CD14-positive monocyte (primary cell): Measurements from ENCODE around the gene CDC14B. TPM values are rescaled to one million over a fixed set of nuclear protein-coding genes. Genes with fewer than 3 reads are reported as not detected.
A peak's percentile ranks its signal among the peaks of the same experiment; 100 is the strongest.

Source experiments
- DNase-seq, 3 donors: peaks; one replicate each; pipeline ENCODE4 v3.0.0-alpha.2; 2011 to 2022
- H2AFZ ChIP-seq: 2 replicates; pipeline ENCODE4 v1.6.0; 2012; ENCODE audit warnings: mild to moderate bottlenecking, low read depth, low read length, inconsistent platforms; ENCODE audit not compliant: insufficient read depth, poor library complexity, severe bottlenecking
- H3K27ac ChIP-seq, 2 donors: 1 replicate in 1 of 2; 2 replicates in 1 of 2; pipeline ENCODE4 v1.5.1; 2012 to 2013; ENCODE audit warnings: low read length in 2 of 2, control low read depth in 1 of 2, inconsistent platforms in 1 of 2, low read depth in 1 of 2, mild to moderate bottlenecking in 1 of 2
- H3K27me3 ChIP-seq, 2 donors: one replicate each; pipeline versions ENCODE4 v1.6.0 to v1.6.1; 2011 to 2013; ENCODE audit warnings: low read length in 2 of 2; ENCODE audit not compliant: control insufficient read depth in 2 of 2, insufficient read depth in 2 of 2
- H3K36me3 ChIP-seq, 2 donors: replicated peaks in 1 of 2; 1 replicate in 1 of 2; 2 replicates in 1 of 2; pipeline versions ENCODE4 v1.5.1 to v1.6.1; 2012 to 2013; ENCODE audit warnings: low read length in 2 of 2, control low read depth in 1 of 2, inconsistent platforms in 1 of 2, mild to moderate bottlenecking in 1 of 2; ENCODE audit not compliant: insufficient read depth in 2 of 2, control insufficient read depth in 1 of 2
- H3K4me1 ChIP-seq, 2 donors: 1 replicate in 1 of 2; 2 replicates in 1 of 2; pipeline versions ENCODE4 v1.5.1 to v1.6.1; 2012 to 2013; ENCODE audit warnings: low read length in 2 of 2, control low read depth in 1 of 2, inconsistent platforms in 1 of 2, mild to moderate bottlenecking in 1 of 2, moderate library complexity in 1 of 2; ENCODE audit not compliant: insufficient read depth in 2 of 2, control insufficient read depth in 1 of 2
- H3K4me2 ChIP-seq: replicated peaks from 2 replicates; pipeline ENCODE3; 2012; ENCODE audit warnings: low read length, moderate library complexity, mild to moderate bottlenecking; ENCODE audit not compliant: poor library complexity, severe bottlenecking; ENCODE audit errors: extremely low read depth
- H3K4me3 ChIP-seq, 3 experiments: fragments of 200-600 bp in 1 of 3; sonication (generic) in 1 of 3; replicated peaks in 1 of 3; 1 replicate in 2 of 3; 2 replicates in 1 of 3; pipeline ENCODE4 v1.5.1; 2011 to 2013; ENCODE audit warnings: low read length in 3 of 3, mild to moderate bottlenecking in 3 of 3, control low read depth in 2 of 3, low read depth in 2 of 3, inconsistent platforms in 1 of 3, moderate library complexity in 1 of 3
- H3K79me2 ChIP-seq: 2 replicates; pipeline ENCODE4 v1.6.0; 2012; ENCODE audit warnings: mild to moderate bottlenecking, control low read depth, inconsistent platforms, low read length, moderate library complexity; ENCODE audit not compliant: insufficient read depth
- H3K9ac ChIP-seq: 2 replicates; pipeline ENCODE4 v1.6.0; 2017; ENCODE audit warnings: low read length, mild to moderate bottlenecking; ENCODE audit not compliant: insufficient read depth, poor library complexity, severe bottlenecking
- H3K9me3 ChIP-seq, 2 donors: replicated peaks in 1 of 2; 1 replicate in 1 of 2; 2 replicates in 1 of 2; pipeline versions ENCODE4 v1.5.1 to v1.6.1; 2012 to 2013; ENCODE audit warnings: low read length in 2 of 2, control low read depth in 1 of 2; ENCODE audit not compliant: control insufficient read depth in 1 of 2, insufficient read depth in 1 of 2
- H4K20me1 ChIP-seq: 2 replicates; pipeline ENCODE4 v1.6.0; 2012; ENCODE audit warnings: mild to moderate bottlenecking, low read length, control low read depth, moderate library complexity; ENCODE audit not compliant: insufficient read depth
- H3K27ac Mint-ChIP-seq, 7 donors: one replicate each; pipeline ENCODE4 v1.8.0; 2020; ENCODE audit warnings: mild to moderate bottlenecking in 7 of 7, mixed read lengths in 7 of 7, moderate library complexity in 6 of 7, inconsistent platforms in 2 of 7
- H3K27me3 Mint-ChIP-seq, 3 donors: one replicate each; pipeline ENCODE4 v1.8.0; 2021 to 2022; ENCODE audit warnings: low read depth in 3 of 3, mild to moderate bottlenecking in 3 of 3, mixed read lengths in 3 of 3, moderate library complexity in 3 of 3, inconsistent platforms in 1 of 3
- H3K36me3 Mint-ChIP-seq, 2 donors: one replicate each; pipeline ENCODE4 v1.8.0; 2020; ENCODE audit warnings: mixed read lengths in 2 of 2, inconsistent platforms in 1 of 2, mild to moderate bottlenecking in 1 of 2
- H3K4me1 Mint-ChIP-seq: one replicate; pipeline ENCODE4 v1.8.0; 2020; ENCODE audit warnings: mild to moderate bottlenecking, mixed read lengths
- H3K4me3 Mint-ChIP-seq, 2 donors: one replicate each; pipeline ENCODE4 v1.8.0; 2020; ENCODE audit warnings: mild to moderate bottlenecking in 2 of 2, mixed read lengths in 2 of 2, moderate library complexity in 1 of 2
- H3K9me3 Mint-ChIP-seq, 7 donors: one replicate each; pipeline ENCODE4 v1.8.0; 2020 to 2022; ENCODE audit warnings: mixed read lengths in 7 of 7, mild to moderate bottlenecking in 6 of 7, moderate library complexity in 6 of 7, inconsistent platforms in 2 of 7
- CTCF ChIP-seq: fragments of 200-600 bp; IDR thresholded peaks from one replicate; pipeline ENCODE4 v1.8.0; 2022; ENCODE audit warnings: antibody characterized with exemption, mild to moderate bottlenecking
- WGBS: methylation state at CpG from one replicate; pipeline ENCODE4 v1.1.5; 2013; ENCODE audit warnings: missing lambda C conversion rate; ENCODE audit not compliant: insufficient coverage; 5-methylcytosine and 5-hydroxymethylcytosine counted together
- intact Hi-C, 2 donors: fragments of 100-400 bp; cut with micrococcal nuclease; formaldehyde crosslinking; loops; one replicate each; pipeline versions ENCODE4 v1.15.0 to v1.15.1; 2023
- polyA plus RNA-seq, 3 donors: library from polyadenylated mRNA; depleted of rRNA in 1 of 3; unstranded in 2 of 3; stranded (reverse) in 1 of 3; fragments of 300-500 nt in 2 of 3; fragments of >200 nt in 1 of 3; fragmentation: Illumina TruSeq in 2 of 3; gene quantifications; 1 replicate in 2 of 3; 2 replicates in 1 of 3; pipeline ENCODE4 v1.2.3, GENCODE V29; 2012 to 2021

The CDC14B gene
- polyA plus RNA-seq, 3 donors: 0.03 to 0.47 (median 0.44) TPM

- Histone ChIP-seq H4K20me1 (no peaks in the 10 kb centered on the region), H2AFZ (no peak overlapping the region), H3K4me1 (no peaks in the 10 kb centered on the region), H3K36me3 (no peaks in the 10 kb centered on the region), H3K9me3 (no peaks in the 10 kb centered on the region), H3K4me3 (no peak overlapping the region), H3K27me3 (no peaks in the 10 kb centered on the region), H3K27ac (no peak overlapping the region), H3K9ac (no peak overlapping the region), H3K79me2 (no peaks in the 10 kb centered on the region), H3K4me2 (no peak overlapping the region)
- H3K4me3 Mint-ChIP-seq: no peak overlapping the region
- intact Hi-C loops: no loop called here
- WGBS: 100% methylated on average over 1 of the region's 5 CpGs
- no peak for TF ChIP-seq CTCF
- no peak for DNase-seq
- no peaks in the 10 kb centered on the region for H3K36me3 Mint-ChIP-seq
- H3K4me1 Mint-ChIP-seq: no peaks in the 10 kb centered on the region
- H3K27me3 Mint-ChIP-seq: peaks cover 0 to 3% (median 1%) of the 10 kb centered on the region in 3 donors
- H3K9me3 Mint-ChIP-seq: peaks cover 0 to 3% (median 0%) of the 10 kb centered on the region in 7 donors
- peak overlapping the region in 1 of 7 donors; percentile 26 for H3K27ac Mint-ChIP-seq
Measured at GRCh38 chr9:96515621-96516470, 103.8 kb downstream of the CDC14B start.

- H2AFZ ChIP-seq: no peak overlapping the region
- Mint-ChIP-seq H3K4me3 (no peak overlapping the region), H3K4me1 (peaks cover 2% of the 10 kb centered on the region), H3K27me3 (peaks cover 0 to 3% (median 1%) of the 10 kb centered on the region in 3 donors), H3K36me3 (no peaks in the 10 kb centered on the region), H3K9me3 (peaks cover 0 to 3% (median 0%) of the 10 kb centered on the region in 7 donors), H3K27ac (no peak overlapping the region)
- no peak for TF ChIP-seq CTCF
- no peaks in the 10 kb centered on the region for H3K27me3 ChIP-seq
- no peaks in the 10 kb centered on the region for H3K36me3 ChIP-seq
- H3K4me2 ChIP-seq: no peak overlapping the region
- no peaks in the 10 kb centered on the region for H3K4me1 ChIP-seq
- H4K20me1 ChIP-seq: no peaks in the 10 kb centered on the region
- intact Hi-C loops: no loop called here
- 100% methylated on average over 1 of the region's 3 CpGs for WGBS
- H3K4me3 ChIP-seq: no peak overlapping the region
- no peak overlapping the region for H3K9ac ChIP-seq
- no peaks in the 10 kb centered on the region for H3K9me3 ChIP-seq
- no peak overlapping the region for H3K27ac ChIP-seq
- no peak for DNase-seq
- H3K79me2 ChIP-seq: no peaks in the 10 kb centered on the region
Measured at GRCh38 chr9:96514800-96515158, 104.9 kb downstream of the CDC14B start.
